OCI-LY1 (cell line): ENCODE measurements around the gene ACTR2.

Source experiments
- EZH2 ChIP-seq: fragments of 200-600 bp; sonication (generic), shearing (Covaris generic); IDR thresholded peaks from 2 replicates; pipeline ENCODE4 v1.8.0; 2017; ENCODE audit warnings: borderline replicate concordance, mixed run types, mild to moderate bottlenecking, antibody characterized with exemption, low read length, moderate library complexity, mixed read lengths
- TF ChIP-seq, protein P1 (sequence below): fragments of 200-600 bp; sonication (generic), shearing (Covaris generic); IDR thresholded peaks from 2 replicates; pipeline ENCODE4 v1.5.1; 2017; ENCODE audit warnings: mild to moderate bottlenecking, antibody characterized with exemption, low read length, moderate library complexity, mixed read lengths

DNA sequence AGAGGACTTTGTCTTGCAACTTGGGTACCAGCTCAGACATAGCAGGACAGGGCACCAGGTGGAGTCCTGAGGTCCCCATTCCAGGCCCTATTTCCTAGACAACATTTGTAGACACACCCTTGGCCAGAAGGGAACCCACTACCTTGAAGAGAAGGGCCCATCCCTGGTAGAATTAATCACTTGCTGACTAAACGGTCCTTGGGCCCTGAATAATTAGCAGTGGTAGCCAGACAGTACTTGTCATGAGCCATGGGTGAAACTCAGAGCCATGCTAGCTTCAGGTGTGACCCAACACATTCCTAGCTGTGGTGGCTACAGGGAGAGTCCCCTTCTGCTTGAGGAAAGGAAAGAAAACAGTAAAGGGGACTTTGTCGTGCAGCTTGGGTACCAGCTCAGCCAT, 28.5 kb upstream of the ACTR2 start:
- TF ChIP-seq, protein P1, sequence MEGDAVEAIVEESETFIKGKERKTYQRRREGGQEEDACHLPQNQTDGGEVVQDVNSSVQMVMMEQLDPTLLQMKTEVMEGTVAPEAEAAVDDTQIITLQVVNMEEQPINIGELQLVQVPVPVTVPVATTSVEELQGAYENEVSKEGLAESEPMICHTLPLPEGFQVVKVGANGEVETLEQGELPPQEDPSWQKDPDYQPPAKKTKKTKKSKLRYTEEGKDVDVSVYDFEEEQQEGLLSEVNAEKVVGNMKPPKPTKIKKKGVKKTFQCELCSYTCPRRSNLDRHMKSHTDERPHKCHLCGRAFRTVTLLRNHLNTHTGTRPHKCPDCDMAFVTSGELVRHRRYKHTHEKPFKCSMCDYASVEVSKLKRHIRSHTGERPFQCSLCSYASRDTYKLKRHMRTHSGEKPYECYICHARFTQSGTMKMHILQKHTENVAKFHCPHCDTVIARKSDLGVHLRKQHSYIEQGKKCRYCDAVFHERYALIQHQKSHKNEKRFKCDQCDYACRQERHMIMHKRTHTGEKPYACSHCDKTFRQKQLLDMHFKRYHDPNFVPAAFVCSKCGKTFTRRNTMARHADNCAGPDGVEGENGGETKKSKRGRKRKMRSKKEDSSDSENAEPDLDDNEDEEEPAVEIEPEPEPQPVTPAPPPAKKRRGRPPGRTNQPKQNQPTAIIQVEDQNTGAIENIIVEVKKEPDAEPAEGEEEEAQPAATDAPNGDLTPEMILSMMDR: no peak
- no peak for TF ChIP-seq EZH2
